ENCODE results near the gene TCEAL4. TPM values are rescaled to one million over a fixed set of nuclear protein-coding genes. Genes with fewer than 3 reads are reported as not detected.

TCEAL4 gene
- total RNA-seq, 1 donor from 2014 or later: 56.5 TPM

DNA sequence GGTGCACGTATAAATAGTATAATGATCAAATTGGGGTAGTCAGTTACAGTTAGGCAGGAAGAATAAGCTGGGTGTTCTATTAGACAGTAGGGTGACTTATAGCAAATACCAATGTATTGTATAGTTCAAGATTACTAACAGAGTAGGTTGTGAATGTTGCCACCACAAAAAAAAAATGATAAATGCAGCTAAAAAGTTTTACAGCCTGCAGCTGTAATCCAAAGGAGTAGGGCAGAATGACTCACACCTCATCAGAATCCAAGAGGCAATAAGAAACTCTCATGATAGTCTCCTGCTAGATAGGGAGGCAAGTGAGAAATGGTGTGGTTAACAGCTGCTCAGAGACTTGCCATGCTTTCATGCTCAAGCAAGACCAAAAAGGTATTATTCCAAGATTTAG lies 19.6 kb upstream of the TCEAL4 start:
- Mint-ChIP-seq H3K4me3 (ENCODE audit: unreplicated experiment) (no peak overlapping the region), H3K27me3 (ENCODE audit: unreplicated experiment) (no peaks in the 10 kb centered on the region), H3K4me1 (ENCODE audit: low read depth, unreplicated experiment) (no peaks in the 10 kb centered on the region), H3K9me3 (ENCODE audit: unreplicated experiment) (peaks cover 1% of the 10 kb centered on the region), H3K27ac (ENCODE audit: unreplicated experiment) (no peak overlapping the region), H3K36me3 (ENCODE audit: unreplicated experiment) (no peaks in the 10 kb centered on the region)
- DNase-seq: no peak
- TF ChIP-seq, protein P1, sequence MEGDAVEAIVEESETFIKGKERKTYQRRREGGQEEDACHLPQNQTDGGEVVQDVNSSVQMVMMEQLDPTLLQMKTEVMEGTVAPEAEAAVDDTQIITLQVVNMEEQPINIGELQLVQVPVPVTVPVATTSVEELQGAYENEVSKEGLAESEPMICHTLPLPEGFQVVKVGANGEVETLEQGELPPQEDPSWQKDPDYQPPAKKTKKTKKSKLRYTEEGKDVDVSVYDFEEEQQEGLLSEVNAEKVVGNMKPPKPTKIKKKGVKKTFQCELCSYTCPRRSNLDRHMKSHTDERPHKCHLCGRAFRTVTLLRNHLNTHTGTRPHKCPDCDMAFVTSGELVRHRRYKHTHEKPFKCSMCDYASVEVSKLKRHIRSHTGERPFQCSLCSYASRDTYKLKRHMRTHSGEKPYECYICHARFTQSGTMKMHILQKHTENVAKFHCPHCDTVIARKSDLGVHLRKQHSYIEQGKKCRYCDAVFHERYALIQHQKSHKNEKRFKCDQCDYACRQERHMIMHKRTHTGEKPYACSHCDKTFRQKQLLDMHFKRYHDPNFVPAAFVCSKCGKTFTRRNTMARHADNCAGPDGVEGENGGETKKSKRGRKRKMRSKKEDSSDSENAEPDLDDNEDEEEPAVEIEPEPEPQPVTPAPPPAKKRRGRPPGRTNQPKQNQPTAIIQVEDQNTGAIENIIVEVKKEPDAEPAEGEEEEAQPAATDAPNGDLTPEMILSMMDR (IDR thresholded peaks at IDR 0.05; ENCODE audit: partially characterized antibody, unreplicated experiment): no peak

DNA sequence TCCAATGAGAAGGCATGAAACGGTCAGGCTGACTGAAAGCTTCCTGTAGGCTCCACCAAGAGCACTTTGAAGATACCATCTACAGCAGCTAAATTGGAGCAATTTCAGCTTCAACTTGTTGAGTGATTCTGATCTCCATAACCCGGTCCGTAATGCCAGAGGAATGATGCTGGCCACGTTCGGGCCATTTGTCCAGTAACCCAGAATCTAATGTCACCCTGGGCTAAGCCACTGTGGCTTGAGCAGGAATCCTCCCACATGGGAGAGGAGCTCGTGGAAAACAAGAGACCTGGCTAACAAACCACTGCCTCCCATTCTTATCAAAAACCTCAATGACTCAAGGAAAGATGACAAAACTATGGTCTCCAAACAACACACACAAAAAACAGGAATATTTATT lies 14.2 kb upstream of the TCEAL4 start:
- TF ChIP-seq, protein P1 (IDR thresholded peaks at IDR 0.05; ENCODE audit: partially characterized antibody, unreplicated experiment): no peak
- Mint-ChIP-seq H3K27me3 (ENCODE audit: unreplicated experiment) (peaks cover 2% of the 10 kb centered on the region), H3K27ac (ENCODE audit: unreplicated experiment) (no peak overlapping the region), H3K4me3 (ENCODE audit: unreplicated experiment) (no peak overlapping the region), H3K4me1 (ENCODE audit: low read depth, unreplicated experiment) (no peaks in the 10 kb centered on the region), H3K36me3 (ENCODE audit: unreplicated experiment) (no peaks in the 10 kb centered on the region), H3K9me3 (ENCODE audit: unreplicated experiment) (no peaks in the 10 kb centered on the region)
- DNase-seq: no peak

DNA sequence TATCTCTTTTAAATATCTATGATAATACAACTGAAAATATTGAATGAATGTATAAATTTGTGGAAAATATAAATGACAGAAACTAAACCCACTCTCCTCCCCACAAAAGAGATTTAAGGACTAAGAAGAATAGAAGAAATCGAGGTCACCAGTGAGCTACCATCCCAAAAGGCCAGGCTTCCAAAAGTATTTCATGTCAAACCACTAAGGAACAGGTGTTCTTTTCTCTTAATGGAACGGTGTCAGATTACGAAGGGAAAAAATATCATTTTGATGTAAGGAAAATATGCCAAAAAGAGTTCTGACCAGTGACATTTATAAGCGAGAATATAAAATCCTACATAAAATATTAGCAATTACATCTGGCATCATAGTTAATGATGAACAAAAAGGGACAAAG lies 13.6 kb upstream of the TCEAL4 start:
- Mint-ChIP-seq H3K4me1 (ENCODE audit: low read depth, unreplicated experiment) (no peaks in the 10 kb centered on the region), H3K4me3 (ENCODE audit: unreplicated experiment) (no peak overlapping the region), H3K27ac (ENCODE audit: unreplicated experiment) (no peak overlapping the region), H3K36me3 (ENCODE audit: unreplicated experiment) (no peaks in the 10 kb centered on the region), H3K9me3 (ENCODE audit: unreplicated experiment) (no peaks in the 10 kb centered on the region), H3K27me3 (ENCODE audit: unreplicated experiment) (peaks cover 2% of the 10 kb centered on the region)
- TF ChIP-seq, protein P1 (IDR thresholded peaks at IDR 0.05; ENCODE audit: partially characterized antibody, unreplicated experiment): no peak
- DNase-seq: no peak

DNA sequence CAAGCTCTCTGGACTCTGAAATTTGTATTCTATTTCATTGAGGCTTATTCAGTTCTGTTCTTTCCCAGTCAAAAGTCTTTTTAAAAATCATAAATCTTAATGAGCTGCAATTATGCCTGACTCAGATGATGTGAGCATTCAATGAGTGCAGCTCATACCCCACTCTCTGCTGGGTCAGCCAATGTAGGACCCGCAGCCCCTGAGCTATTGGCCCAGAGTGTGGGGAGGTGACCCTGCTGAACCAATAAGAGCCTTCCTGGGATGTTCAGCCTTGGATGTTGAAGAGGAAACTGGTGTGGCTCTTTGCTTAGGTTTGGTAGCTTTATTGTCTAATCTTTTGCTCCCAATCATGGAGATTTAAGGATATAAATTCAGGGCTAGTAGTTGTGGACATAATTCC lies 12.1 kb upstream of the TCEAL4 start:
- Mint-ChIP-seq H3K4me1 (ENCODE audit: low read depth, unreplicated experiment) (no peaks in the 10 kb centered on the region), H3K27ac (ENCODE audit: unreplicated experiment) (no peak overlapping the region), H3K27me3 (ENCODE audit: unreplicated experiment) (peaks cover 2% of the 10 kb centered on the region), H3K36me3 (ENCODE audit: unreplicated experiment) (no peaks in the 10 kb centered on the region), H3K9me3 (ENCODE audit: unreplicated experiment) (no peaks in the 10 kb centered on the region), H3K4me3 (ENCODE audit: unreplicated experiment) (no peak overlapping the region)
- TF ChIP-seq, protein P1 (IDR thresholded peaks at IDR 0.05; ENCODE audit: partially characterized antibody, unreplicated experiment): no peak
- no peak for DNase-seq

DNA sequence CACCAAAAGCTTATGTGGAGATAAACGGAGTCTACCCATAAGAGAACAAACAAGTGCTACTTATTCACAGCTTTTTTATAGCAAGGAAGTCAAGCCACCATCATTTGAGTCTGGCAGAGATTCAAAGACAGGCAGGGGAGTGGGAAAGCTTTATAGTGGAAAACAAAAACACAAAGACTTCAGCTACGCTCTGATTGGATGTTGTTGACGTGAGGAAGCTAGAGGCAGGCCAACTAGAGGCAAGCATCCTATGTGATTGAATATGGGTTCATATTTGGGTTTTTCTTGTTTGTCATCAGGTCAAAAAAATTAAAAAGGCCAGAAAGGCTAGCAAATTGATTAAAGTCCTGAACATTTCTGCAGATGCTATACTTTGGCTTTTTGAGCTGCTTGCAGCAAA lies 719 bp upstream of the TCEAL4 start:
- no peak for DNase-seq
- H3K27me3 Mint-ChIP-seq (ENCODE audit: unreplicated experiment): no peaks in the 10 kb centered on the region
- peaks cover 5% of the 10 kb centered on the region for H3K4me1 Mint-ChIP-seq (ENCODE audit: low read depth, unreplicated experiment)
- H3K9me3 Mint-ChIP-seq (ENCODE audit: unreplicated experiment): peaks cover 9% of the 10 kb centered on the region
- no peak overlapping the region for H3K27ac Mint-ChIP-seq (ENCODE audit: unreplicated experiment)
- H3K36me3 Mint-ChIP-seq (ENCODE audit: unreplicated experiment): no peaks in the 10 kb centered on the region
- TF ChIP-seq, protein P1 (IDR thresholded peaks at IDR 0.05; ENCODE audit: partially characterized antibody, unreplicated experiment): no peak
- H3K4me3 Mint-ChIP-seq (ENCODE audit: unreplicated experiment): no peak overlapping the region

All from glutamatergic neuron (in vitro differentiated cells).